ENCODE data around the gene EFCAB6. TPM values are rescaled to one million over a fixed set of nuclear protein-coding genes. Genes with fewer than 3 reads are reported as not detected.
A peak's percentile ranks its signal among the peaks of the same experiment; 100 is the strongest.

Gene EFCAB6
- total RNA-seq, 1 experiment from 2014 or later, result 0.94 TPM

DNA sequence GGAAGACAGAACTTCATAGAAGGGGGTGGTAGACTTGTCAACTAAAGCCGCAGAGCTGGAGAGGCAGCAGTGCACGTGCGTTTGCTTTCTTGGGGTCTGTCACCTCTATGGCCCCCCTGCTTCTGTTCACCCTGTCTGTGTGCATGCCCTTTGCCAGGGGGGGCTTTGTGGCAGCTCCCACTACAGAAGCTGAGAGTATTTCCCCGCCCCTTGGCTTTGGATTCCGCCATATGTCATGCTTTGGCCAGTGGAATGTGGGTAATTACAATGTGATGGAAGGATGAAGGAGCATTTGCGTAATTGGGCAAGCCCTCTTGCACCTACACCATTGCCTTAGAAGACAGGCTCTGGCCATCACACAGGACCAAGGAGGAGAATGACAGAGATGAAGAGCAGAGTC is 247.2 kb downstream of the EFCAB6 start (continued):
- no peak for TF ChIP-seq NR2C2 (CRISPR knock-in tag; IDR thresholded peaks at IDR 0.05)
- TF ChIP-seq FOXP4 (CRISPR knock-in tag; IDR thresholded peaks at IDR 0.05), result no peak
- TF ChIP-seq SP1 (CRISPR knock-in tag; conservative IDR thresholded peaks at IDR 0.05), result no peak
- no peak for TF ChIP-seq KAT7 (CRISPR knock-in tag; IDR thresholded peaks at IDR 0.05; ENCODE audit: borderline replicate concordance)

DNA sequence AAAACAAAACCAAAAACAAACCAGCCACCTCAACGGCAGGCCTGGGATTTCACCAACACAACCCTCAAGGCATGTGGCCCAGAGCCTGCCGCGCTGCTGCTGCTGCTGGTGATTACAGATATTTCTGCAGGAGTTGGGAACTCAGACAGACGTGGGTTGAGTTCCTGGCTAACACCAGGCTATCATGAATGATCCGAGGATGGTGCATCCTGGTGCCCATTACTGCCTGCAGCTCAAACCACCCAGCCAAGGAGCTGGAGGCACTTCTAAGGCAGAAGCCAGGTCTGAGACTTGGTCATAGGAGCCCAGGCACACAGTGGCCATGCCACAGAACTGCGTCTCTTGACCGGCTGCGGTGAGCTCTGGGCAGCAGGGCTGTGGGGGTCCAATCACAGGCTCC is 248.5 kb downstream of the EFCAB6 start:
- Mint-ChIP-seq H3K4me1 (peaks cover 10% of the 10 kb centered on the region; the same call in 1 of the 2 replicates), H3K9me3 (peaks cover 22% of the 10 kb centered on the region), H3K27ac (no peak overlapping the region), H3K27me3 (ENCODE audit: low read depth) (no peaks in the 10 kb centered on the region), H3K36me3 (no peaks in the 10 kb centered on the region), H3K4me3 (no peak overlapping the region)
- no peak for TF ChIP-seq EMX1 (CRISPR knock-in tag; IDR thresholded peaks at IDR 0.05)
- no peak for TF ChIP-seq USF2 (CRISPR knock-in tag; IDR thresholded peaks at IDR 0.05)
- no peak for TF ChIP-seq TP53 (CRISPR knock-in tag; IDR thresholded peaks at IDR 0.05)
- TF ChIP-seq PRRX2 (CRISPR knock-in tag; IDR thresholded peaks at IDR 0.05), result no peak
- no peak for TF ChIP-seq GTF2I (CRISPR knock-in tag; conservative IDR thresholded peaks at IDR 0.05)
- no peak for TF ChIP-seq TEAD1 (CRISPR knock-in tag; IDR thresholded peaks at IDR 0.05)
- TF ChIP-seq NR3C1 (CRISPR knock-in tag; conservative IDR thresholded peaks at IDR 0.05; ENCODE audit: low read depth), result no peak
- no peak for TF ChIP-seq IRF2 (CRISPR knock-in tag; IDR thresholded peaks at IDR 0.05; ENCODE audit: borderline replicate concordance, low read depth)
- TF ChIP-seq JAZF1 (CRISPR knock-in tag; IDR thresholded peaks at IDR 0.05), result no peak
- CTCF ChIA-PET, result interaction anchor here (0.7 to 1.0 kb wide), 2 partner anchors 15 to 152 kb away, joined by 3 to 4 read pairs; no protein-coding TSS in a partner anchor
- POLR2A ChIA-PET, result interaction anchor here (0.7 kb wide), 1 partner anchor 12 kb away, joined by 3 read pairs; no protein-coding TSS in a partner anchor
- DNase-seq (ENCODE audit: low spot score) (no peak), ATAC-seq (no peak)

DNA sequence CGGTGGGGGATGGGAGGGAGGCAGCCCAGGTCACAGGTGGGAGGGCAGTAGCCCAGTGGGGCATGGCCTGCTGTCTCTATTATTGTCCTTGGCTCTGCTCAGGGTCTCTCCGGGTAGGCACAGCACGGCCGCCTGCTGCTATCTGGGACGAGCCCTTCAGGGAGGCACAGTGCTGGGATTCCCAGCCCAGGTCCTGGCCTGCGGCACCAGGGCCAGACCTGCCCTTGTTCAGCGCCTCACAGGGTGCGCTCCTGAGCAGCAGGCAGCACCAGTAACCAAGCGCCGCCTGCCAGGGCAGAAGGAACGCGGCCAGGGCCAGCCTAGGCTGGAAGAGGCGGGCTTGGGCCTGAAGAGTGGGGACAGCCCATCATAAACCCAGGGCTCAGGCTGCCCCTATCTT is 249.3 kb downstream of the EFCAB6 start:
- ChIA-PET POLR2A (no interaction called here), CTCF (no interaction called here)
- Mint-ChIP-seq H3K9me3 (peaks cover 27% of the 10 kb centered on the region), H3K27ac (no peak overlapping the region), H3K4me3 (no peak overlapping the region), H3K36me3 (peaks cover 2% of the 10 kb centered on the region; the same call in 1 of the 2 replicates), H3K27me3 (ENCODE audit: low read depth) (no peaks in the 10 kb centered on the region), H3K4me1 (peaks cover 10% of the 10 kb centered on the region; the same call in 1 of the 2 replicates)
- TF ChIP-seq, protein P1, sequence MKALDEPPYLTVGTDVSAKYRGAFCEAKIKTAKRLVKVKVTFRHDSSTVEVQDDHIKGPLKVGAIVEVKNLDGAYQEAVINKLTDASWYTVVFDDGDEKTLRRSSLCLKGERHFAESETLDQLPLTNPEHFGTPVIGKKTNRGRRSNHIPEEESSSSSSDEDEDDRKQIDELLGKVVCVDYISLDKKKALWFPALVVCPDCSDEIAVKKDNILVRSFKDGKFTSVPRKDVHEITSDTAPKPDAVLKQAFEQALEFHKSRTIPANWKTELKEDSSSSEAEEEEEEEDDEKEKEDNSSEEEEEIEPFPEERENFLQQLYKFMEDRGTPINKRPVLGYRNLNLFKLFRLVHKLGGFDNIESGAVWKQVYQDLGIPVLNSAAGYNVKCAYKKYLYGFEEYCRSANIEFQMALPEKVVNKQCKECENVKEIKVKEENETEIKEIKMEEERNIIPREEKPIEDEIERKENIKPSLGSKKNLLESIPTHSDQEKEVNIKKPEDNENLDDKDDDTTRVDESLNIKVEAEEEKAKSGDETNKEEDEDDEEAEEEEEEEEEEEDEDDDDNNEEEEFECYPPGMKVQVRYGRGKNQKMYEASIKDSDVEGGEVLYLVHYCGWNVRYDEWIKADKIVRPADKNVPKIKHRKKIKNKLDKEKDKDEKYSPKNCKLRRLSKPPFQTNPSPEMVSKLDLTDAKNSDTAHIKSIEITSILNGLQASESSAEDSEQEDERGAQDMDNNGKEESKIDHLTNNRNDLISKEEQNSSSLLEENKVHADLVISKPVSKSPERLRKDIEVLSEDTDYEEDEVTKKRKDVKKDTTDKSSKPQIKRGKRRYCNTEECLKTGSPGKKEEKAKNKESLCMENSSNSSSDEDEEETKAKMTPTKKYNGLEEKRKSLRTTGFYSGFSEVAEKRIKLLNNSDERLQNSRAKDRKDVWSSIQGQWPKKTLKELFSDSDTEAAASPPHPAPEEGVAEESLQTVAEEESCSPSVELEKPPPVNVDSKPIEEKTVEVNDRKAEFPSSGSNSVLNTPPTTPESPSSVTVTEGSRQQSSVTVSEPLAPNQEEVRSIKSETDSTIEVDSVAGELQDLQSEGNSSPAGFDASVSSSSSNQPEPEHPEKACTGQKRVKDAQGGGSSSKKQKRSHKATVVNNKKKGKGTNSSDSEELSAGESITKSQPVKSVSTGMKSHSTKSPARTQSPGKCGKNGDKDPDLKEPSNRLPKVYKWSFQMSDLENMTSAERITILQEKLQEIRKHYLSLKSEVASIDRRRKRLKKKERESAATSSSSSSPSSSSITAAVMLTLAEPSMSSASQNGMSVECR (CRISPR knock-in tag; IDR thresholded peaks at IDR 0.05; ENCODE audit: borderline replicate concordance), result no peak
- TF ChIP-seq ZNF423 (CRISPR knock-in tag; IDR thresholded peaks at IDR 0.05), result peak; percentile 32; the same call in 1 of the 2 replicates
- no peak for DNase-seq (ENCODE audit: low spot score)
- ATAC-seq, result peak; percentile 68
